Astrocyte (in vitro differentiated cells and primary cell): ENCODE measurements around the gene CARS2.

Source experiments
- EZH2 ChIP-seq: IDR thresholded peaks from 2 replicates; pipeline ENCODE4 v1.6.1; 2012; ENCODE audit warnings: mild to moderate bottlenecking, low read length, inconsistent platforms; ENCODE audit not compliant: insufficient read depth
- TF ChIP-seq, protein P1 (sequence below): IDR thresholded peaks from 2 replicates; pipeline ENCODE4 v1.5.1; 2011; ENCODE audit warnings: low read depth, mild to moderate bottlenecking, inconsistent platforms, low read length, moderate library complexity; ENCODE audit not compliant: insufficient read depth

DNA sequence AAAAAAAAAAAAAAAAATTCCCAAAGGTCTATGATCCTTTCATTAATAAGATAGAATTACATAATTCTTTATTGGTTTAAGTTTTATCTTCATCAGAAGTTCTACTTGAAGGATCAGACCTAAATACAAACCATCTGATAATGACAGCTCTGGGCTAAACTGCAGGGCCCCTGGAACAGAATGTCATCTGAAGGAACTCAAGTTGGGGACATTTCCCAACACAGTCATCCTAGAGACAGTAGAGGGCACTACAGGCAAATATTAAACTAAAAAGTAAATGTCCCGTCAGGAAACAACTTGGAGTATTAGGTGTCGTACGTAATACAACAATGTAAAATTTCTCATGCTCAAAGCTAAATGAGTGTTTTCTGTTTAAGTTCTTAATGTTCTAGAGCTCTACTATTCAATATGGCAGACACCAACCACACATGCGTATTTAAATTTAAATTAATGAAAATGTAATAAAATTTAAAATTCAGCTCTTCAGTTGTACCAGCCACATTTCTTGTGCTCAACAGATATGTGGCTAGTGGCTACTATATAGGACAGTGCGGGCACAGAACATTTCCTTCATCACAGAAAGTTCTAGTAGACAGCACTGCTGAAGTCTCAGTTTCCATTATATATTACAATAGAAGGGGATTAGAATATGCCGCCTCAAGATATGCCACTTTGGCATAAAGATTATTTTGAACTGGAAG lies 112.3 kb downstream of the CARS2 start:
- TF ChIP-seq, protein P1, sequence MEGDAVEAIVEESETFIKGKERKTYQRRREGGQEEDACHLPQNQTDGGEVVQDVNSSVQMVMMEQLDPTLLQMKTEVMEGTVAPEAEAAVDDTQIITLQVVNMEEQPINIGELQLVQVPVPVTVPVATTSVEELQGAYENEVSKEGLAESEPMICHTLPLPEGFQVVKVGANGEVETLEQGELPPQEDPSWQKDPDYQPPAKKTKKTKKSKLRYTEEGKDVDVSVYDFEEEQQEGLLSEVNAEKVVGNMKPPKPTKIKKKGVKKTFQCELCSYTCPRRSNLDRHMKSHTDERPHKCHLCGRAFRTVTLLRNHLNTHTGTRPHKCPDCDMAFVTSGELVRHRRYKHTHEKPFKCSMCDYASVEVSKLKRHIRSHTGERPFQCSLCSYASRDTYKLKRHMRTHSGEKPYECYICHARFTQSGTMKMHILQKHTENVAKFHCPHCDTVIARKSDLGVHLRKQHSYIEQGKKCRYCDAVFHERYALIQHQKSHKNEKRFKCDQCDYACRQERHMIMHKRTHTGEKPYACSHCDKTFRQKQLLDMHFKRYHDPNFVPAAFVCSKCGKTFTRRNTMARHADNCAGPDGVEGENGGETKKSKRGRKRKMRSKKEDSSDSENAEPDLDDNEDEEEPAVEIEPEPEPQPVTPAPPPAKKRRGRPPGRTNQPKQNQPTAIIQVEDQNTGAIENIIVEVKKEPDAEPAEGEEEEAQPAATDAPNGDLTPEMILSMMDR = peak; percentile 51
- TF ChIP-seq EZH2 = no peak
